AG04449 (cell line): ENCODE measurements around the gene GPC5.
"Not testable (repeated sequence)": the region's sequence is repeated elsewhere in the genome, so short reads cannot be mapped to it uniquely, and the experiment has no call there.

Experiments
- CTCF ChIA-PET: fragments of 350-600 bp; formaldehyde crosslinking; extraction: SDS; loops from one replicate; lab custom pipeline; 2021; ENCODE audit warnings: antibody characterized with exemption; lab: Yijun Ruan, JAX
- POLR2A ChIA-PET: fragments of 400-600, 350-600 bp; formaldehyde crosslinking; extraction: SDS; loops from one replicate; lab custom pipeline; 2020; ENCODE audit warnings: antibody characterized with exemption, inconsistent platforms; lab: Yijun Ruan, JAX
- DNase-seq: peaks from one replicate; pipeline ENCODE4 v3.0.0-alpha.2; 2010; ENCODE audit warnings: low read depth, low spot score
- H3K4me3 ChIP-seq: 2 replicates; pipeline ENCODE4 v1.5.1; 2011; ENCODE audit warnings: low read depth, mild to moderate bottlenecking, control low read depth, low read length
- CTCF ChIP-seq: IDR thresholded peaks from one replicate; pipeline ENCODE4 v1.5.1; 2011; ENCODE audit warnings: mild to moderate bottlenecking, moderate library complexity, low read length, control low read depth, inconsistent platforms; ENCODE audit not compliant: insufficient read depth; ENCODE audit errors: missing control alignments

Gene GPC5

GRCh38 chr13:92677571-92677970, 1279.2 kb downstream of the GPC5 start:
- no peak for DNase-seq
- H3K4me3 ChIP-seq: no peak overlapping the region
- POLR2A ChIA-PET: no interaction called here
- CTCF ChIA-PET: no interaction called here
- TF ChIP-seq CTCF: no peak

GRCh38 chr13:92679602-92680001, 1281.2 kb downstream of the GPC5 start:
- POLR2A ChIA-PET: no interaction called here
- H3K4me3 ChIP-seq: no peak overlapping the region
- CTCF ChIA-PET: no interaction called here
- TF ChIP-seq CTCF: no peak
- no peak for DNase-seq

GRCh38 chr13:92681239-92681638, 1282.8 kb downstream of the GPC5 start:
- TF ChIP-seq CTCF: no peak
- H3K4me3 ChIP-seq: no peak overlapping the region
- DNase-seq: no peak
- CTCF ChIA-PET: no interaction called here
- POLR2A ChIA-PET: no interaction called here

- no peak for DNase-seq
- no peak overlapping the region for H3K4me3 ChIP-seq
- no peak for TF ChIP-seq CTCF
- ChIA-PET CTCF (no interaction called here), POLR2A (no interaction called here)
Measured at GRCh38 chr13:92682832-92683517, 1284.6 kb downstream of the GPC5 start.

- H3K4me3 ChIP-seq: no peak overlapping the region
- ChIA-PET POLR2A (no interaction called here), CTCF (no interaction called here)
- TF ChIP-seq CTCF: no peak
- no peak for DNase-seq
Measured at GRCh38 chr13:92694047-92694446, 1295.6 kb downstream of the GPC5 start.

- H3K4me3 ChIP-seq, DNase-seq, POLR2A ChIA-PET, CTCF ChIA-PET: not testable (repeated sequence)
Measured at GRCh38 chr13:92695827-92696226, 1297.4 kb downstream of the GPC5 start.

GRCh38 chr13:92716749-92717148, 1318.3 kb downstream of the GPC5 start:
- H3K4me3 ChIP-seq: no peak overlapping the region
- ChIA-PET POLR2A (no interaction called here), CTCF (interaction anchor here (0.6 kb wide), 1 partner anchor 140 kb away, joined by 3 read pairs; no protein-coding TSS in a partner anchor)
- no peak for DNase-seq
- no peak for TF ChIP-seq CTCF
